Measurements from ENCODE around the gene GPR39.

The GPR39 gene

GRCh38 chr2:132641819-132642218, 225.2 kb downstream of the GPR39 start:
- Histone ChIP-seq H2BK120ac (ENCODE audit: insufficient read depth, low read length, poor library complexity) (no peak overlapping the region), H3K4me1 (ENCODE audit: control insufficient read depth in 1 of 2, insufficient read depth in 2 of 2, low read length in 2 of 2) (peaks cover 4% of the 10 kb centered on the region in 2 experiments), H3K27me3 (ENCODE audit: insufficient read depth, low read length) (no peaks in the 10 kb centered on the region), H2AK5ac (ENCODE audit: low read length) (no peak overlapping the region), H2AFZ (ENCODE audit: insufficient read depth, low read length, poor library complexity) (no peak overlapping the region), H3K9ac (ENCODE audit: low read length) (no peak overlapping the region), H3K23ac (ENCODE audit: low read length) (no peak overlapping the region), H3K27ac (ENCODE audit: low read depth, low read length) (no peak overlapping the region), H3K79me2 (ENCODE audit: control insufficient read depth, insufficient read depth, low read length, poor library complexity) (no peaks in the 10 kb centered on the region), H3K9me3 (ENCODE audit: insufficient read depth, low read depth, low read length) (no peaks in the 10 kb centered on the region), H4K8ac (ENCODE audit: low read depth, low read length) (no peak overlapping the region), H4K91ac (ENCODE audit: low read depth, low read length) (no peak overlapping the region), H2BK5ac (ENCODE audit: low read depth, low read length, poor library complexity) (no peak overlapping the region), H3K18ac (ENCODE audit: low read length) (no peak overlapping the region), H4K12ac (ENCODE audit: low read depth, low read length) (no peak overlapping the region), H3K4ac (ENCODE audit: low read depth, low read length) (no peak overlapping the region), H3K14ac (ENCODE audit: low read length) (no peak overlapping the region), H3K4me2 (ENCODE audit: low read length) (no peak overlapping the region), H3K4me3 (ENCODE audit: low read depth, low read length) (no peak overlapping the region), H3K79me1 (ENCODE audit: low read length) (no peaks in the 10 kb centered on the region), H3K36me3 (ENCODE audit: control insufficient read depth in 1 of 2, insufficient read depth in 2 of 2, low read length in 2 of 2) (no peaks in the 10 kb centered on the region), H2BK12ac (ENCODE audit: low read length) (no peak overlapping the region)
- no peak for DNase-seq

GRCh38 chr2:132642415-132642814, 225.8 kb downstream of the GPR39 start:
- H2AK5ac ChIP-seq (ENCODE audit: low read length) = no peak overlapping the region
- no peak overlapping the region for H3K27ac ChIP-seq (ENCODE audit: low read depth, low read length)
- no peak overlapping the region for H4K8ac ChIP-seq (ENCODE audit: low read depth, low read length)
- H4K91ac ChIP-seq (ENCODE audit: low read depth, low read length) = no peak overlapping the region
- H3K4me1 ChIP-seq (ENCODE audit: control insufficient read depth in 1 of 2, insufficient read depth in 2 of 2, low read length in 2 of 2) = peaks cover 4% of the 10 kb centered on the region in 2 experiments
- no peaks in the 10 kb centered on the region for H3K27me3 ChIP-seq (ENCODE audit: insufficient read depth, low read length)
- no peak for DNase-seq
- no peak overlapping the region for H3K4me3 ChIP-seq (ENCODE audit: low read depth, low read length)
- H3K4me2 ChIP-seq (ENCODE audit: low read length) = no peak overlapping the region
- no peak overlapping the region for H2BK12ac ChIP-seq (ENCODE audit: low read length)
- H3K79me2 ChIP-seq (ENCODE audit: control insufficient read depth, insufficient read depth, low read length, poor library complexity) = no peaks in the 10 kb centered on the region
- no peak overlapping the region for H3K18ac ChIP-seq (ENCODE audit: low read length)
- H3K36me3 ChIP-seq (ENCODE audit: control insufficient read depth in 1 of 2, insufficient read depth in 2 of 2, low read length in 2 of 2) = no peaks in the 10 kb centered on the region
- H2BK120ac ChIP-seq (ENCODE audit: insufficient read depth, low read length, poor library complexity) = no peak overlapping the region
- no peak overlapping the region for H3K23ac ChIP-seq (ENCODE audit: low read length)
- whole genome bisulfite sequencing (ENCODE audit: extremely low coverage, insufficient coverage, insufficient read length) = no CpG with 5 or more reads among the region's 2 CpGs
- no peak overlapping the region for H2AFZ ChIP-seq (ENCODE audit: insufficient read depth, low read length, poor library complexity)
- H2BK5ac ChIP-seq (ENCODE audit: low read depth, low read length, poor library complexity) = no peak overlapping the region
- no peak overlapping the region for H3K9ac ChIP-seq (ENCODE audit: low read length)
- H3K9me3 ChIP-seq (ENCODE audit: insufficient read depth, low read depth, low read length) = no peaks in the 10 kb centered on the region
- no peak overlapping the region for H4K12ac ChIP-seq (ENCODE audit: low read depth, low read length)
- H3K79me1 ChIP-seq (ENCODE audit: low read length) = no peaks in the 10 kb centered on the region
- no peak overlapping the region for H3K4ac ChIP-seq (ENCODE audit: low read depth, low read length)
- H3K14ac ChIP-seq (ENCODE audit: low read length) = no peak overlapping the region

- no peak overlapping the region for H2BK5ac ChIP-seq (ENCODE audit: low read depth, low read length, poor library complexity)
- WGBS (ENCODE audit: extremely low coverage, insufficient coverage, insufficient read length) = no CpG with 5 or more reads among the region's 35 CpGs
- H4K8ac ChIP-seq (ENCODE audit: low read depth, low read length) = no peak overlapping the region
- H3K9me3 ChIP-seq (ENCODE audit: insufficient read depth, low read depth, low read length) = no peaks in the 10 kb centered on the region
- H2AFZ ChIP-seq (ENCODE audit: insufficient read depth, low read length, poor library complexity) = no peak overlapping the region
- H3K9ac ChIP-seq (ENCODE audit: low read length) = no peak overlapping the region
- no peaks in the 10 kb centered on the region for H3K79me1 ChIP-seq (ENCODE audit: low read length)
- H3K4me2 ChIP-seq (ENCODE audit: low read length) = no peak overlapping the region
- no peak overlapping the region for H3K14ac ChIP-seq (ENCODE audit: low read length)
- H3K27ac ChIP-seq (ENCODE audit: low read depth, low read length) = no peak overlapping the region
- H4K12ac ChIP-seq (ENCODE audit: low read depth, low read length) = no peak overlapping the region
- H2BK12ac ChIP-seq (ENCODE audit: low read length) = no peak overlapping the region
- H3K79me2 ChIP-seq (ENCODE audit: control insufficient read depth, insufficient read depth, low read length, poor library complexity) = no peaks in the 10 kb centered on the region
- no peak overlapping the region for H2AK5ac ChIP-seq (ENCODE audit: low read length)
- no peaks in the 10 kb centered on the region for H3K36me3 ChIP-seq (ENCODE audit: control insufficient read depth in 1 of 2, insufficient read depth in 2 of 2, low read length in 2 of 2)
- no peak overlapping the region for H3K4ac ChIP-seq (ENCODE audit: low read depth, low read length)
- no peak overlapping the region for H3K18ac ChIP-seq (ENCODE audit: low read length)
- H4K91ac ChIP-seq (ENCODE audit: low read depth, low read length) = no peak overlapping the region
- no peak for DNase-seq
- H3K27me3 ChIP-seq (ENCODE audit: insufficient read depth, low read length) = no peaks in the 10 kb centered on the region
- H3K4me1 ChIP-seq (ENCODE audit: control insufficient read depth in 1 of 2, insufficient read depth in 2 of 2, low read length in 2 of 2) = peaks cover 4% of the 10 kb centered on the region in 2 experiments
- no peak overlapping the region for H2BK120ac ChIP-seq (ENCODE audit: insufficient read depth, low read length, poor library complexity)
- no peak overlapping the region for H3K23ac ChIP-seq (ENCODE audit: low read length)
- no peak overlapping the region for H3K4me3 ChIP-seq (ENCODE audit: low read depth, low read length)
These were observed 228.6 kb downstream of the GPR39 start for GRCh38 chr2:132645176-132645575.

- Histone ChIP-seq H3K27ac (ENCODE audit: low read depth, low read length) (no peak overlapping the region), H3K79me2 (ENCODE audit: control insufficient read depth, insufficient read depth, low read length, poor library complexity) (no peaks in the 10 kb centered on the region), H4K91ac (ENCODE audit: low read depth, low read length) (no peak overlapping the region), H3K9me3 (ENCODE audit: insufficient read depth, low read depth, low read length) (no peaks in the 10 kb centered on the region), H2AK5ac (ENCODE audit: low read length) (no peak overlapping the region), H2AFZ (ENCODE audit: insufficient read depth, low read length, poor library complexity) (no peak overlapping the region), H3K79me1 (ENCODE audit: low read length) (no peaks in the 10 kb centered on the region), H2BK12ac (ENCODE audit: low read length) (no peak overlapping the region), H3K4me2 (ENCODE audit: low read length) (no peak overlapping the region), H3K23ac (ENCODE audit: low read length) (no peak overlapping the region), H3K4ac (ENCODE audit: low read depth, low read length) (no peak overlapping the region), H4K8ac (ENCODE audit: low read depth, low read length) (no peak overlapping the region), H3K27me3 (ENCODE audit: insufficient read depth, low read length) (no peaks in the 10 kb centered on the region), H4K12ac (ENCODE audit: low read depth, low read length) (no peak overlapping the region), H3K9ac (ENCODE audit: low read length) (no peak overlapping the region), H2BK120ac (ENCODE audit: insufficient read depth, low read length, poor library complexity) (no peak overlapping the region), H3K4me1 (ENCODE audit: control insufficient read depth in 1 of 2, insufficient read depth in 2 of 2, low read length in 2 of 2) (peaks cover 4% of the 10 kb centered on the region in 2 experiments), H3K4me3 (ENCODE audit: low read depth, low read length) (no peak overlapping the region), H3K36me3 (ENCODE audit: control insufficient read depth in 1 of 2, insufficient read depth in 2 of 2, low read length in 2 of 2) (no peaks in the 10 kb centered on the region), H2BK5ac (ENCODE audit: low read depth, low read length, poor library complexity) (no peak overlapping the region), H3K14ac (ENCODE audit: low read length) (no peak overlapping the region), H3K18ac (ENCODE audit: low read length) (no peak overlapping the region)
- no CpG with 5 or more reads among the region's 18 CpGs for WGBS (ENCODE audit: extremely low coverage, insufficient coverage, insufficient read length)
- DNase-seq = no peak
These were observed 229.3 kb downstream of the GPR39 start for GRCh38 chr2:132645722-132646539.

Measured in trophoblast cell (in vitro differentiated cells and primary cell).